GM19043 (cell line): Measurements from ENCODE around the gene KCNMA1.

Source experiments
- ATAC-seq: cut with Tn5 transposase; IDR thresholded peaks from one replicate; pipeline ENCODE4 v1.9.1; 2021; ENCODE audit warnings: low read depth; ENCODE audit not compliant: unreplicated experiment

KCNMA1 gene

DNA sequence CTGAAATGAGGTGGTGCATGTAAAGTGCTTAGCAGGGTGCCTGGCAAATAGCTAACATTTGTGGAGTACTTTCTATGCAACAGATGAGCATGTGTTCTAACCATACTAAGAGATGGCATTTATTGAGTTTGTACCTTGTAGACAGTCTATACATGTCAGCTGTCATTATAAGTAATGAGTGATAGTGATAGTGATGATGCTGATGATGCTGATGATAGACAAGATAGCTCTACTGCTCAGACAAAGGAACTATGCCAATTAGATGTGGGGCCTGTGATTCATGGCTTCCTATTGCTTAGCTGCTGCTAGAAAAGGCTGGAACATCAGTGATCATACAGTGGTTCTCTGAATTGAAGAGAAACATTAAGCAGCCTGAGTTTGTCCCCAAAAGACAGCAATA, 585.8 kb downstream of the KCNMA1 start:
- no peak for ATAC-seq

DNA sequence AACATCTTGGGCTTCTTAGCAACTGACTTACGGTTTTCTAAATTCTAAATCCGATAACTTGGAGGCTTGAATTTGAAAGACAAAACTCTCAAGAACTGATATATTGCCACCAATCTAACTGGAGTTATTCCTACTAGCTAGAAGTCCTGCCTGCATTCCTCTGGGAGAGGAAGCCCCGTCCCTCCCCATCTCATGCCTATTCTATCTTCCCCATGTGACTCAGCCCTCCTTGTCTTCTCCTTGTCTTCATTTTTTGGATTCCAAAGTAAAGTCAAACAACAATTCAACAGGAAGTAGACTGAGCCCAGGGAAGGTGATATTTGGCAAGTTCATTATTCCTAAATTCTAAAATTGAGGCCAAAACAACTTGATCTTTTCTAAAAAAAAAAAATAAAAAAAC, 587.7 kb downstream of the KCNMA1 start:
- ATAC-seq, result no peak

DNA sequence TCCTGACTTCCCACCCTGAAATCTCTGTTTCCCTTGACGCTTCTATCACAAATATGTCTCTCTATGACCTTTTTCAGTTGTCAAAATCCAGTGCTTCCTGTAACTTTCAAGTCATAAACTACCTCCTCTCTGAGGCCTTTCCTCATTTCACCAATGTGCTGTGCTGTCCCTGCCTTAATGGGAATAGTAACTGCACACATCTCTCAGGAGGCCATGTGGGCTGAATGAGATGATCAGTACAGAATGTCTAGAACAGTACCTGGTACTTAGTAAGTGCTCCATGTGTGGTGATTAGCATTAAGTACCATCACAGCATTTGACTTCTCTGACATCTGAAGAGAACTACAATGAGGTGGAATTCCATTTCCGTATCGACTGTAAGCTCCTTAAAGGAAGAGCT, 588.5 kb downstream of the KCNMA1 start:
- ATAC-seq, result no peak

DNA sequence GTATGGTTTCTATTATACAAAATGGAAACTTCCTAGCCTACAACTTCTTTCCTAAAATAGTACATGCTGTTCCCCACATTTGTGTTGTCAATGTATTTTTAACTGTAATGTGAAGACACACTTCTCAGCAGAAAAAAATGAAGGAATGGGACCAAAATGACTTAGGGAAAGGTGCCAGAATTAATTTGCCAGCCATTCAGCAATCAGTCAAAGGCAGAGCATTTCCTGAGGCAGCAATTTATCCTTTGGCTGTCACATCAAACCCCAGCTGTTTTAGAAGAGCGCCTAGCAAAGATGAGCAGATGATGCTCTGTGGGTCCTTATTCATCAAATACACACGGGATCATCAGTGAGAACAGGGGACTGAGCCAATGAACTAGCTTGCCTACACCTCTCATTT, 592.5 kb downstream of the KCNMA1 start:
- no peak for ATAC-seq

DNA sequence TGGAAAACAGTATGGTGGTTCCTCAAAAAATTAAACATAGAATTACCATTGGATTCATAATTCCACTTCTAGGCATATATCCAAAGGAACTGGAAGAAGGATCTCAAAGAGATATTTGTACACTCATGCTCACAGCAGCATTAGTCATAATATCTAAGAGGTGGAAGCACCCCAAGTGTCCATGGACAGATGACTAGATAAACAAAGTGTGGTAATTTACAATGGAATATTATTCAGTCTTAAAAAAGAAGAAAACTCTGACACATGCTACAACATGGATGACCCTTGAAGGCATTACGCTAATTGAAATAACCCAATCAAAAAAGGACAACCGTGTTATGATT, 594.2 kb downstream of the KCNMA1 start:
- no peak for ATAC-seq

DNA sequence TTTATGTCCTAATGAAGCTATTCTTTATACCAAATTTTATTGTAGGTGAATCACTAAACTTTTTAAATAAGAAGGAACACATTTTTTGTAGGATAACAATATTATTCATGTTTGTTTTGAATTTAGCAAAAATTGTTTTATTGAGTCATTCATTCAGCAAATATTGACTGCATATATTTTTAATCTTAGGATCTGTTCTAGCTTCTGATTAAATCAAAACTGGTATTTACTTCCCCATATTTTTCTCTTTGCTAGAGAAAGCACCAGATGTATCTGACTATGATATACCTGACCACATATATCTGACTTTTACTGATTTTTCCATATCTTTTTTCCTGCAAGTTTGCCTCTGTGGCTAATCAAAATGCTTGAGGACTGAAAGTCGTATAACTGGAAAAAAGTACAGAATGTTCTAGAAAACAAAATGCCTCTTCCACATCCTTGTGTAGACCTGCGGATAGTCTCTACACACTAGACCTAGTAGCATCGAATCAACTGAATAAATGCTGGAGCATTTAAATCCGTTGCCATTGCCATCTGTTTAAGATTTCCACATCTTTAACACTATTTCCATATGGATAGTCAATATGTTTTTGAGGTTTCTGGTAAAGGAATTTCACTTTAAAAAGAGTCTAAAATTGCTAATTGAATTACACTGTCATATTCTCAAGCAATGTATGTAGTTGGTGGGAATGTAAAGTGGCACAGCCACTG, 594.7 kb downstream of the KCNMA1 start:
- no peak for ATAC-seq

DNA sequence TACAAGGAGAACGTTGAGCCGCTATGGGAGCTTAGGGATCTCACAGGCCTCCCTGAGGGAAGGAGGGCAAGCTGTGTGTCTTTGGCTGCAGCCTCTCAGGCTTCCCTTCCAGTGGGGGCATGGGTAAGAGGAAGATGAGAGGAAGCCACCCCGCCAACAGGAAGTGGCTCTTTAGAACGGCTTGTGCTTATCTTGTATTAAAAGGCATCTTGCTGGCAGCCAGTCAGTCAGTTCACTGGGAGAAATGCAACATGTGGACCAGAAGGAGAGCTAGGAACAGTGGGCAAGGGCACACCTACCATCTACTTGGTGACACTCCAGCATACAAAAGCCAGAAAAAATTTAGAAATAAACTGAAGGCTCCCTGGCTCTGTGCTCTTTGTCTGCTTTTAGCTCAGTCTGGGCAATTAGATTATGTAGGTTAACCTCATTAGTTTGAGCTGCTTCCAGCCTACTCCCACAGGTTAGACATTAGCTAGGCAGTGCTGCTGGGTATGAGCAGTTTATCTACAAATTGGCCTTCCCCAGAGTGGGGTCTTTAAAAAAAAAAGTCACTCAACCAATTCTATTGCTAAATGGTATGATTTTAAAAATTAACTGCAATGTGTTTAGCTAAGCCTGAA, 595.9 kb downstream of the KCNMA1 start:
- ATAC-seq, result no peak

DNA sequence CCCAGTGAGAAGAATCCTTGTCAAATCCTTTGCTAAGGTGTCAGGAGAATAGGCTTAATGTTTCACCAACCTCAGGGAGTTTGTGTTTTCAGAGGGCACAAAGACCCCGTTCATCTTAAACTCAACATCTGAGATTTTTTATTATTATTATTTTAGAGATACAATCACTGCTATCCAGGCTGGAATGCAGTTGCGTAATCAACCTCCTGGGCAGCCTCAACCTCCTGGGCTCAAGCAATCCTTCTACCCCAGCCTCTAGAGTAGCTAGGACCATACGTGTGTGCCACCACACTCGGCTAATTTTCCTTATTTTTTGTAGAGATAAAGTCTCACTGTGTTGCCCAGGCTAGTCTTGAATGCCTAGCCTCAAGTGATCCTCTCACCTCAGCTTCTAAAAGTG, 599.2 kb downstream of the KCNMA1 start:
- no peak for ATAC-seq

DNA sequence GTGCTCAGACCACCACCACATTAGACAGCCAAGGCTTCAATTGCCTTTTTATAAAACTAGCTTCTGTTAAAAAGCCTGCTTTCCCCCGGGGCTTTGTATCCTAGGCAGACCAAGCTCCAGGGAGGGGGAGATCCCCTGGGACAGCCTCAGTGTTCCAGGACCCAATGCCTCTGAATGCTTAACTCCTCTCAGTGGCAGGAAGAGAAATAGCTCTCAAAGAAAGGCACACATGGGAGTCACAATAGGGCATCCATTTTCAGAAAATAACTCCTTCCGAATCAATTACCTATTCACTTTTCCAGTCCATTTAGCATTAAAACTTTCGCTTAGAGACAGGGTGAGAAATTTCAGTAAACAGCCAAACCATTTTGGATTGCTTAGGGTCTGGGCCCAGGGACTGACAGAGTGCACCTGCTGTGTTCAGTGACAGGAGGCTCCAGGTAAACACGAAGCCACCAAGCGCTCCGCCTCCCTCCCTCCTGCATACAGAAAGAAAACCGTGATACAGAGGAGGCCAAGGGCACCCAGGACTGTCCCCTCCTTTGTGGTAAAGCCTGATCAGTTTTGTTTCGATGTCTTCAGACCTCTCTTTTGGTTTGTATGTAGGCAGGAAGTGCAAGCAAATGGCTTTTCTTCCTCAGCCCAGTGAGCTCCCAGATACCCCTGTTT, 599.7 kb downstream of the KCNMA1 start:
- no peak for ATAC-seq

DNA sequence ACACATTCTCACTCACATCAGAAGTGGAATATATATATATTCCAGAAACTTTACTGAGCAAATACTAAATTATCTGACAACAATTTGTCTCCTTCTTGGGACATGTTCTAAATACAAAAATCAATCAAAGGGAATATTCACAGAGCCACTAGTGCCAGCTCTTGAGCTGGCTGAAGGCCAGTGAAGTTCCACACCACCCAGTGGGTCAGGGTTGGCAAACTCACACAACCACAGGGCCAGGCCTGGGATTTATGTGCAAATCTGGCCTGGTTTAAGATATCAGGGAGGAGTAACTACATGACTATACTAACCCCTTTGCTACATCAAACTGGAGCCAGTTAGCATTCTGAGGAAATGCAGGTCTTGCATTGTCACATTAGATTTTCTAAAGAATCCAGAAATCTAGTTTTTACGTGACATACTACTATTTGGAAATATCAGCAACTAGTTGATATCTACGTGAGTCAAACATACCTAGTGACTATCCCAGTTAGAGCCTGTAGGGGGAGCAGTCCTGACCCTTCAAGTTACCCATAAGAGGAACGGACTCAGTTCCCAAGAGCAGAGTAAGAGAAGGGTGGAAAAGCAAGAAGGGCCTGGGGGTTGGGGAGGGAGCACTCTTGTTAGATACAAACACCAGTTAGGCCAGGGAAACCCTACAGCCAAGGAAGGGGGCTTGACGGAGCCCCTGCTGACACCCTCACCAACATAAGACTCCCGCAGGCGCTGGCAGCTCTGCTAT, 600.4 kb downstream of the KCNMA1 start:
- ATAC-seq, result no peak

DNA sequence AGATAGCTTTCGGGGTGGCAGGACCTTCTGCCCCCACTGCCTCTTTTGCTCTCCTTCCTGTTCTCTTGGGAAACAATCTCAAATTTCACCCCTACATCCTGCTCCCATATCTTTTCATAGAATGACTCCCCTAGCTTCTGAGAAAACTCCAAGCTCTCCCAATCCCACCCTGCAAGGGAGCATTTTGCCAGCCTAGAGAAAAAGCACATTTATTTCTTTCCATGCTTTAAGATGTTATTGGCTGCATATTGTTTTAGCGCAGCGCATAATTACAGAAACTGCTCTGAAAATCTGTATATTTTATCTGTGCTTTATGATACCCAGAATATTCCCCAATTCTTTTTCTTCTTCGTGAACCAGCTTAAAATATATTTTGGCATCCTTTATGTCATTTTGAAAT, 601.3 kb downstream of the KCNMA1 start:
- ATAC-seq, result no peak

DNA sequence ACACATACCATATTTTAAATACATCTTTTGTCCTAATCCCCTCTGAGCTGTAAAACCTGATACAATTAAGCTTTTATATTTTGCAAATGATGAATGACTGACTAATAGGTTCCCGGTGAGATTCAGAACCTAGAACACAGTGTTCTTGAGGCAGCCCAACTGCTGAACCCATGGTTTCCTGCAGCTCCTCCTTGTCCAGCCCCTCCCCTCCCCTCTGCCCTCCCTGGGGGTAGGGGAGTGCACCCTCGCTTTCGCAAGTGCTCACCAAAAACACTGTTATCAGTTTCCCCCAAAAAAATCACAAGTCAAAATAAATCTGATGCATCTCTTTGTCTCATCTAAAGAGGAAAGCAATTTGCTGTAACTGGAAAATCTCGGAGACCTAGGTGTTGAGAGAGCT, 602.8 kb downstream of the KCNMA1 start:
- no peak for ATAC-seq

DNA sequence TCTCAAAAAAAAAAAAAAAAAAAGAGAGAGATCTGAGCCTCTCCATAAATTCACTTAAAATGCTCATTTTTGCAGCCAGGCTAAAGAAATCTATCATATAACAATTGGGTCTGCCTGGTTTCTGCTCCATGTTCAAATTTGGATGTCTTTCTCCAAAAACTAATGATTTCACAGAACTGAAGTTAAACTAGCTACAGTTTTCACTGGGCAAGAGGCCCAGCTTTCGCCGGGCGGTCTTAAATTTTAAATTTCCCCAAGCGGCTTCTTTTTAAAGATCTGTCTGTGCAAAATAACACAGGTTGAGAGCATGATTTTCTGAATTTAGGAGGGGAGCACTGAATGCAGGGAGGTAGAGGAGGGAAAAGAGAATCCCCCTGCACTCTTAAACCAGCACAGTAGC, 603.4 kb downstream of the KCNMA1 start:
- ATAC-seq, result no peak

DNA sequence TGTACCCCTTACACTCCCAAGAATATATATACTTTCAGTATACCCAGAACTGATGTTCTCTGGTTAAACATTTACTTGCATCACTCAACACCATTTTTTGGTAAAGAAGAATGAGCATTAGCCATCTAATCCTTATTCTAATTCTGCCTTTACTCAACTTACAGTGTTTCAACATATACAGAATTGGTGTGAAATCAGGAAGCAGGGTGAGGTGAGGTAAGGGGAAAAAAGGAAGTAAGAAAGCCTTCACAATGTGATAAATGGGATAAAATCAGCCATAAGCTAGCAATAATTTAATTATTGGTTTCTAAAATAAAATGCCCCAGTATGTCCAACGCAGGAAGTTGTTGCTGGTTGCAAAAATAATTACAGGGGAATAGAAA, 605.4 kb downstream of the KCNMA1 start:
- ATAC-seq, result no peak

DNA sequence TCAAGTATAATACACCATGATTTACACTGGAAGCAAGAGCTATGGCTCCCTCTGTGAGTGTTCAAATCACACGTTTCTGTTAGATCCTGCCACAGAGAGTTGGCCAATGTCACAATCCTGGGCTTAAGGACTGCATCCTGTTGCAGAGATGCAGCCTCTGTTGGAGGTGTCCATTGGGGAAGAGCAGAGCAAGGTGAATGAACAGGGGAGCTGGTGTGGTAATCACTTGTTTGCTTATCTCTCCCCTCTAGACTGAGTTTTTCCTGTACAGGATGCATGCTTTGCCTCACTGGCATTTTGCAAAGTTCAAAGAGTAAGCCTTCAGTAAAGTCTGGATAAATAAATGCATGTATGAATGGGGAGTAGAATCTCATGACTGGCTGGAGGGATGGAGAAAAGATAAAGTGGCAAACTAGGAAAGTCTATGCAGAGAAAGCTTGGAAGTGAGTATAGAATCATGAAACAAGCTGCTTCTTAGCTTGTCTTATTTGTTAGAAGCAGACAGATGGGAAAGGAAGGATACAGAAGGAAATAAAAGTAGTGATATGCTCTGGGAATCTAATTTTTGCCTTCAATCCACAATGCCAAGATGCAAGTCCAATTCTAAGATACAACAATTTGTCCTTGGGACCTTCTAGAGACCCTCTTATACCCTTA, 605.9 kb downstream of the KCNMA1 start:
- ATAC-seq, result no peak

DNA sequence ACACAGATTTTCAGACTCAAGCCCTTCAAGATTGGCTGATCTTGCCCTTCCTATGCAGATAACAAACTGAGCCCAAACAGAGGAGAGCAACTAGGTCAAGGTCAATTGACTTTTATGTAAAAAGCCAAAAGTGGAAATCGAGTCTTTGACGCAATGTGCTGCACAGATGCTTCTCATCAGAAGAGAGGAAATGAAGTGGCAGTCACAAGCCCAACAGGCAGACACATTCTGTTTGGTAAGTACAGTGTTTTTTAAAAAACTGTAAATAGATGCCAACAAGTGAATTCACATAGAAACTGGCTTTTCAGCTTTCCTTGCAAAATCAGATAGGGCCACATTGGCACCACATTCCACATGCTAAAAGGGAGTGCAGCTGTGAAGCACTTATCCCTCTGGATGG, 606.6 kb downstream of the KCNMA1 start:
- no peak for ATAC-seq

DNA sequence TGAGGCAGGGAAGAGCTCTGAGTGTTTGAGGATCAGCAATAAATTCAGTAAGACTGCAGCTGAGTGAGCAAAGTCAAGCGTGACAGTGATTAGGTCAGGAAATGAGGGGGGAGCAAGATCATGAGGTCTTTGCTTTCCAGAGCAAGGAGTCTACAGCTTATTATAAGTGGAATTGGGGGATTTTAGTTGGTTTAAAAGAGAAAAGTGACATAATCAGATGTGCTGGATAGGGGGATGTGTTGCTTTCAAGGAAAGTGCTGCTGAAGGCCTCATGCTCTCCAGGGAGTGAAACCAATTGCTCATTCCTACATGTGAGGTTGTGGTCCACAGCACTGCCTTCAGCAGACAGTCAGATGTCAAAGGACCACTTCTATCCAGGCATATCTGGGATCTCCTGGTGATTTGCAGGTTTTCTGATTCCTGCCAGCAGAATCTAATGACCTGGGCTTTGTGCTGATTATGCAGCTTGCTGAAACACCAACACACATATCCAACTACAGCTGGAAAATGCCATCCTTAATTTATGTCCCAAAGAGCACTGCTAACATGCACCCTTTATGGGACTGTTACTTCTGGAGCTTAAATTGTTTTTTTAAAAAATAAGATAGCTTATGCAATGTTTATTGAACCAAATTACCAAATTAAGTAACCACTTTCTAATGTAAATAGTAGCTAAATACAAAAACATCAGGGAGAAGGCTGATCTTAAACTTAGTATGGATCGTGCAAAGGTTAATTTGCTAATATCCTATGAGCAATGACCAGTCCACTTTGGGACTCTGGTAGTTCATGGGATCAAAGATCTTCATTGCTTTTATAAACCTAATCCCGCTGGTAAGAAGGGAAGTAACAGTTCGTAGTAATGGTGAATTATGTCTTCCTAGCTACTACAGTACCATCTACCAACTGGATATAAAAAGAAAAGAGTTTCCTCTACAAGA, 607.6 kb downstream of the KCNMA1 start:
- no peak for ATAC-seq

DNA sequence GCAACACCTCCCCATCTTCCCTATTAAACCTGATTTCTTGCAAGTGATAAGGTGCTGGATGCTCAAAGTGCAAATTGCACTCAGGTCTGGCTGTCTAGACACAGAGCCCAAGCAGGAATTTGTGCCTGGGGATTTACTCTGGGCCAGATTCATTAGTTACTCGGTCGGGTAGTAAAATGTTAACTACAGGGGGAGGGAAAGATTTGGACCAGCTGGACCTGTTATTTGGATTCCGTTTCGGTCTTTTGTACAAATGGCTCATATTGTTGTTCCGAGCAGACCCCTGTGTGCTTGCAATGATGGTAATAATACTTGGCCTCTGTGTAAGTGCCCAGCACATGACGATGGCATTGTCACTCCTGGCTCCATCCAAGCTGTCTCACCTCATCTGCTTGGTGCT, 609.6 kb downstream of the KCNMA1 start:
- ATAC-seq, result no peak

DNA sequence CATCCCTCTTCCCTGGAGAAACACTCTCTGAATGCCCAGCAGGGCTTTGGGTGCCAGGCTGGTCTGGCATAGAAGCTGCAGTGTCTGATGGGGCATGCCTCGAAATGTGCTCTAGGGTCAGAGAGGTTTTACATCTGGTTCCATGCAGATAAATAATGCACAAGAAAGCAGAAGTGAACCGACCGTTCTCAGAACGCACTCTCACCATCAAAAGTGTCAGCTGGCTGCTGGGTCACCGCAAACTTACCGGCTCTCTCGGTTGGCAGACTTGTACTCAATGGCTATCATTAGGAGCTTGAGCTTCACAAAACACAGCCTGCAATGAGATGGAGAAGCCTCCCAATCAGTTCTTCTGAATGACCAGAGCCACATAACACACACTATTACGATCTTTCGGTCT, 610.0 kb downstream of the KCNMA1 start:
- peak; percentile 65 for ATAC-seq

DNA sequence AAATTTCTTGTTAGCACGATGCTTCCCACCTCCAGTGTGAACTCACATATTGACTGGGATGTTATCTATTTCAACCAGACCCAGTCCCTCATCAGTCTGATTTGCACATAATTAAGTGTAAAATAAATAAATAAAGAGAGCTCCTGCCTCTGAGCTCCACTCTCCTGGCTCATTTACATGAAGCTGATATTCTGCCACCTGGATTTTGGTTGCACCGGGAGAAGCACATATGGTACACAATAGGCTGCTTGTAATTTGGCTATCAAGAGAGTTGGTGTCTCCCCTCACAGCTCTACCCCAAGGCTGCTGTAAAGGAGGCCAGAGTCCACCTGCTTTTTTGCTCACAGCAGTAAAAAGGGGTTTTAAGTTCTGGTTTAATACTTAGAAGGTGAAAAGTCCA, 610.5 kb downstream of the KCNMA1 start:
- ATAC-seq, result no peak
